Heart right ventricle (tissue), 16 donors: ENCODE data around the gene OR4D5. TPM values are rescaled to one million over a fixed set of nuclear protein-coding genes. Genes with fewer than 3 reads are reported as not detected.

Source experiments
- ATAC-seq, 8 donors: fragments of 200-7000 bp; cut with Tn5 transposase; one replicate each; pipeline ENCODE4 v1.9.1; 2020; ENCODE audit warnings: mild to moderate bottlenecking in 8 of 8, moderate library complexity in 8 of 8, moderate number of reproducible peaks in 1 of 8
- DNase-seq, 2 donors: peaks; one replicate each; pipeline ENCODE4 v3.0.0-alpha.2; 2020
- H3K27ac ChIP-seq, 10 donors: fragments of 200-600 bp; sonication (generic) in 2 of 10; one replicate each; pipeline versions ENCODE4 v1.5.0 to v1.8.0; 2020 to 2022; ENCODE audit warnings: mild to moderate bottlenecking in 3 of 10
- H3K27me3 ChIP-seq, 7 donors: fragments of 200-600 bp; one replicate each; pipeline ENCODE4 v1.8.0; 2021 to 2022; ENCODE audit warnings: mild to moderate bottlenecking in 2 of 7
- H3K36me3 ChIP-seq, 9 donors: fragments of 200-600 bp; sonication (generic) in 1 of 9; one replicate each; pipeline versions ENCODE4 v1.5.0 to v1.8.0; 2020 to 2022; ENCODE audit warnings: mild to moderate bottlenecking in 2 of 9
- H3K4me1 ChIP-seq, 9 donors: fragments of 200-600 bp; sonication (generic) in 1 of 9; one replicate each; pipeline versions ENCODE4 v1.5.0 to v1.8.0; 2020 to 2022; ENCODE audit warnings: mild to moderate bottlenecking in 4 of 9
- H3K4me3 ChIP-seq, 10 donors: fragments of 200-600 bp; sonication (generic) in 2 of 10; one replicate each; pipeline versions ENCODE4 v1.5.0 to v1.8.0; 2020 to 2022; ENCODE audit warnings: mild to moderate bottlenecking in 7 of 10, moderate library complexity in 2 of 10
- H3K9me3 ChIP-seq, 11 donors: fragments of 200-600 bp in 10 of 11; sonication (generic) in 2 of 11; one replicate each; pipeline versions ENCODE4 v1.5.0 to v1.8.0; 2013 to 2022; ENCODE audit warnings: mild to moderate bottlenecking in 2 of 11, control low read depth in 1 of 11, moderate library complexity in 1 of 11
- CTCF ChIP-seq, 9 donors: fragments of 200-600 bp; sonication (generic) in 2 of 9; IDR thresholded peaks; one replicate each; pipeline versions ENCODE4 v1.5.0 to v1.8.0; 2021 to 2022; ENCODE audit warnings: antibody characterized with exemption in 9 of 9, mild to moderate bottlenecking in 5 of 9, moderate library complexity in 1 of 9
- WGBS, 2 donors: extraction: QIAGEN DNeasy Blood & Tissue Kit; methylation state at CpG; one replicate each; pipeline ENCODE4 v1.1.7; 2013; ENCODE audit warnings: inconsistent platforms in 1 of 2; 5-methylcytosine and 5-hydroxymethylcytosine counted together
- intact Hi-C, 10 donors: fragments of 100-400 bp; cut with DNase I; formaldehyde crosslinking; loops; one replicate each; pipeline versions ENCODE4 v1.11.1 to v1.14.2; 2022
- polyA plus RNA-seq, 2 donors: library from polyadenylated mRNA; stranded (reverse); fragments of 200-250 nt; gene quantifications; one replicate each; pipeline ENCODE4 v1.2.3, GENCODE V29; 2013
- total RNA-seq, 10 donors: library from RNA; stranded (reverse); fragmentation: NEBNext Ultra II Directional in 3 of 10; extraction: Animal tissue kit (Norgen Biotek cat#: 25700) in 3 of 10; gene quantifications; one replicate each; pipeline versions ENCODE4 v1.2.1 to v1.2.4, GENCODE V29; 2021 to 2023
- donor health status: Arrhythmogenic right ventricular cardiomyopathy.
- donor health status: ischemic (EF 13 %, LVEDD 7.1; RV severe dilation, severe dysfunction).
- donor health status: healthy with polysubstance abuse.
- donor health status: DM: no; HTN: yes; CAD: no.
- donor health status: DM: no; HTN: no; CAD: no.
- donor health status: ischemic (EF 25% LVEDD 6.9; RV normal size, moderate dysfunction).
- donor health status: ischemic (EF 25% LVEDD 5.7; RV mildly dilated, moderate dysfunction).
- donor health status: healthy.
- donor health status: DM: yes; HTN: yes; CAD: no.
- donor health status: Ischemic cardiomyopathy.
- donor health status: ischemic (EF 35%, LVEDD 5.7; RV mildly dilated, moderate dysfunction).
- donor health status: nonischemic (EF 11% LVEDD 7.7; RV severe dilation, severe dysfunction).
- donor health status: DM: yes; HTN: yes; CAD: no.
- donor health status: PGD.
- donor health status: ischemic (EF 29% LVEDD 5.4; RV normal size, mild dysfunction).
- donor health status: nonischemic (EF 23%, LVEDD 6.1; RV moderate dilation, normal function).

The OR4D5 gene
- total and polyA plus RNA-seq, 12 donors, result not detected

DNA sequence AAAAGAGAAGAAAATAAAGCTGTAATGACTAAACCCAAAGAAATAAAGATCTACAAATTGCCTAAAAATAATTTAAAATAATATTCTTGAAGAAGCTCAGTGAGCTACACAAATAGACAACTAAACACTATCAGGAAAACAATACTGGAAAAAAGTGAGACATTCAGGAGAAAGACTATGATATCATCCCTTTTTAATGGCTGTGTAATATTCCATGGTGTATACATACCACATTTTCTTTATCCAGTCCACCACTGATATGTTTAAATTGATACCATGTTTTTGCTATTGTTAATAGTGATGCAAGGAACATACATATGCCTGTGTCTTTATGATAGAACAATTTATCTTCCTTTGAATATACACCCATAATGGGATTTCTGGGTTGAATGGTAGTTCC lies 17.3 kb downstream of the OR4D5 start:
- H3K4me1 ChIP-seq, result no peaks in the 10 kb centered on the region
- DNase-seq (no peak), ATAC-seq (no peak)
- H3K27me3 ChIP-seq, result no peaks in the 10 kb centered on the region
- no peak overlapping the region for H3K27ac ChIP-seq
- no peak for TF ChIP-seq CTCF (IDR thresholded peaks at IDR 0.05)
- intact Hi-C loops, result no loop called here
- peaks cover 0 to 22% (median 7%) of the 10 kb centered on the region in 11 donors for H3K9me3 ChIP-seq
- H3K4me3 ChIP-seq, result no peak overlapping the region
- no peaks in the 10 kb centered on the region for H3K36me3 ChIP-seq

DNA sequence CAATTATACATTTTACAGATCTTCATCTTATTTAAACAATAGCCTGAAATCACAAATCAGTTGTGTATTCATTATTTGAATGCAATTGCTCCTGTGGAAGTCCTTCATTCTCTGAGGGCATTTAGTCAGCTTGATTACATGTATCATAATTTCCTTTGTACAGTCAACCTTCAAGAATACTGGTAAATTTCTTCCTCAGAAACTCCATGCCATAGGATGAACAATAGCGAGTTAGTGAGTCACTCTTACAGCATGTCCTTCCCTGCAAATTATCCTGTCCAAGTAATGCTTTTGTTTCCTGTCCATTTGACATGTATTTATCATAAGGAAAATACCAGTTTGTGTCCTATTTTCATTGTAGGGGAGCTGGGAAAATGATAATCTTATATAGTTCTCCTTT lies 34.4 kb downstream of the OR4D5 start:
- ATAC-seq, result no peak
- no peak for DNase-seq
- 49 to 59% methylated on average over 1 of the region's 1 CpG for WGBS, 2 donors
- H3K4me3 ChIP-seq, result no peak overlapping the region
- TF ChIP-seq CTCF (IDR thresholded peaks at IDR 0.05), result no peak
- peaks cover 0 to 12% (median 0%) of the 10 kb centered on the region in 11 donors for H3K9me3 ChIP-seq
- H3K27ac ChIP-seq, result no peak overlapping the region
- H3K36me3 ChIP-seq, result no peaks in the 10 kb centered on the region
- H3K4me1 ChIP-seq, result no peaks in the 10 kb centered on the region
- intact Hi-C loops, result no loop called here
- H3K27me3 ChIP-seq, result no peaks in the 10 kb centered on the region

- no peaks in the 10 kb centered on the region for H3K27me3 ChIP-seq
- intact Hi-C loops, result no loop called here
- no peak for TF ChIP-seq CTCF (IDR thresholded peaks at IDR 0.05)
- no peak overlapping the region for H3K4me3 ChIP-seq
- WGBS, 2 donors, result 90 to 92% methylated on average over 18 of the region's 18 CpGs
- peaks cover 0 to 4% (median 0%) of the 10 kb centered on the region in 11 donors for H3K9me3 ChIP-seq
- ATAC-seq (no peak), DNase-seq (no peak)
- no peak overlapping the region for H3K27ac ChIP-seq
- no peaks in the 10 kb centered on the region for H3K4me1 ChIP-seq
- no peaks in the 10 kb centered on the region for H3K36me3 ChIP-seq
Observed at GRCh38 chr11:123976770-123977560, 37.5 kb downstream of the OR4D5 start.

DNA sequence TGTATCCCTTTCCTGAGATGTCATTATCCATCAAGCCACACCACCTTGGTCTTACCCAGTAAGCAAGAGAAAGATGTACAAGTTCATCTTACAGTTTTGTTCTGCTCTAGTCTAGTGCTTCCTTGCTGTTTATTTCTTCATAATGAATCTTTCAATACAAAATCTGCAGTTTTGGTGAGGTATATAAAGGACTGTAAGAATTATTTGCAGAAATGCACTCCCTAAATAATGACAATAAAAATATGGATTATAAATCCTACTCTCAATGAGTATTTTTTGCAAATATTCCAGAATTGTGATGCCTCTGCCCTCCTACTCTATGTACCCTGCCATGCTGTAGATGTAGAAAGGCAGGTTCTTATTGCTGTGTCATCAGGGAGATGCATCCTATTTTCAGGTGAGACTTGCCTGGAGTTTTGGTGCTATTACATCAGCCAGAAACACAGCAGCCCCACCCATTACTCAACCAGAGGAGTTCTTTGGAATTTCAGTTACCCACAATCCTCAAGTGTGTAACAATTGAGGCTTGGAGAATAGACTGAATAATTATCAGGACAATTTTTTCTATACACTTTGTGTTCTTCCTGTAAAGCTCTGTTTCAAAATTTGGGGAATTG lies 38.4 kb downstream of the OR4D5 start, which contains the start of gene OR10S1:
Gene OR10S1, minus strand, starts transcription at position 51 of the 617 bp plus-strand sequence. CDS start 117 bp downstream, outside the sequence.
- Histone ChIP-seq H3K4me1 (no peaks in the 10 kb centered on the region), H3K36me3 (no peaks in the 10 kb centered on the region), H3K4me3 (no peak within 1 kb of the TSS), H3K27me3 (no peaks in the 10 kb centered on the region), H3K9me3 (peaks cover 0 to 10% (median 0%) of the 10 kb centered on the region in 11 donors), H3K27ac (no peak within 1 kb of the TSS)
- ATAC-seq, result no peak
- intact Hi-C loops, result no loop called here
- DNase-seq, result no peak
- no peak for TF ChIP-seq CTCF (IDR thresholded peaks at IDR 0.05)
